DND-41 (cell line): ENCODE data around the gene CSNK1E.

Source experiments
- ATAC-seq: fragments of 200-7000 bp; cut with Tn5 transposase; 3 replicates; pipeline ENCODE4 v1.9.1; 2021; ENCODE audit warnings: low read depth; ENCODE audit not compliant: insufficient read depth
- DNase-seq: peaks from one replicate; pipeline ENCODE4 v3.0.0-alpha.2; 2020
- H2AFZ ChIP-seq: 2 replicates; pipeline ENCODE4 v1.6.0; 2012; ENCODE audit warnings: low read depth, low read length
- H3K27ac ChIP-seq: 2 replicates; pipeline ENCODE4 v1.5.1; 2012; ENCODE audit warnings: low read length, inconsistent platforms
- H3K27me3 ChIP-seq: fragments of 200-600 bp; sonication (generic); 2 replicates; pipeline ENCODE4 v1.6.0; 2012; ENCODE audit warnings: low read length, mild to moderate bottlenecking, inconsistent platforms; ENCODE audit not compliant: insufficient read depth, poor library complexity
- H3K36me3 ChIP-seq: 2 replicates; pipeline ENCODE4 v1.5.1; 2012; ENCODE audit warnings: low read length, inconsistent platforms; ENCODE audit not compliant: insufficient read depth
- H3K4me1 ChIP-seq: 2 replicates; pipeline ENCODE4 v1.5.1; 2012; ENCODE audit warnings: mild to moderate bottlenecking, low read length; ENCODE audit not compliant: insufficient read depth
- H3K4me2 ChIP-seq: 2 replicates; pipeline ENCODE4 v1.6.0; 2012; ENCODE audit warnings: mild to moderate bottlenecking, moderate library complexity, low read length, inconsistent platforms; ENCODE audit not compliant: insufficient read depth
- H3K4me3 ChIP-seq, 2 experiments: fragments of 200-600 bp in 1 of 2; shearing (Covaris generic) in 1 of 2; 2 replicates each; pipeline ENCODE4 v1.5.1; 2012 to 2016; ENCODE audit warnings: inconsistent platforms in 2 of 2, low read length in 2 of 2, mild to moderate bottlenecking in 2 of 2, low read depth in 1 of 2, moderate library complexity in 1 of 2
- H3K79me2 ChIP-seq: 2 replicates; pipeline ENCODE4 v1.6.0; 2012; ENCODE audit warnings: low read length, inconsistent platforms; ENCODE audit not compliant: insufficient read depth
- H3K9ac ChIP-seq: 2 replicates; pipeline ENCODE4 v1.6.0; 2012; ENCODE audit warnings: low read depth, mild to moderate bottlenecking, inconsistent platforms, low read length, moderate library complexity
- H3K9me3 ChIP-seq: 2 replicates; pipeline ENCODE4 v1.5.1; 2012; ENCODE audit warnings: low read length, moderate library complexity, mild to moderate bottlenecking, inconsistent platforms; ENCODE audit not compliant: insufficient read depth, severe bottlenecking
- H4K20me1 ChIP-seq: 2 replicates; pipeline ENCODE4 v1.6.0; 2012; ENCODE audit warnings: low read length; ENCODE audit not compliant: insufficient read depth
- CTCF ChIP-seq: IDR thresholded peaks from 2 replicates; pipeline ENCODE4 v1.5.1; 2012; ENCODE audit warnings: borderline replicate concordance, low read length, moderate library complexity, mild to moderate bottlenecking; ENCODE audit not compliant: poor library complexity, severe bottlenecking; ENCODE audit errors: extremely low read depth
- EZH2 ChIP-seq: IDR thresholded peaks from 3 replicates; pipeline ENCODE4 v1.6.1; 2012; ENCODE audit warnings: borderline replicate concordance, low read depth, mild to moderate bottlenecking, moderate library complexity, low read length, inconsistent platforms; ENCODE audit not compliant: severe bottlenecking

Gene CSNK1E

GRCh38 chr22:38299770-38300102 is 17.5 kb downstream of the CSNK1E start:
- H3K4me2 ChIP-seq = no peak overlapping the region
- H2AFZ ChIP-seq = no peak overlapping the region
- no peak overlapping the region for H3K9ac ChIP-seq
- no peaks in the 10 kb centered on the region for H3K27me3 ChIP-seq
- ATAC-seq (no peak), DNase-seq (no peak)
- TF ChIP-seq EZH2 (no peak), CTCF (no peak)
- H3K79me2 ChIP-seq = peaks cover 20% of the 10 kb centered on the region
- no peaks in the 10 kb centered on the region for H3K9me3 ChIP-seq
- peaks cover 69% of the 10 kb centered on the region for H4K20me1 ChIP-seq
- peaks cover 99% of the 10 kb centered on the region for H3K36me3 ChIP-seq
- no peak overlapping the region for H3K4me3 ChIP-seq
- no peaks in the 10 kb centered on the region for H3K4me1 ChIP-seq
- no peak overlapping the region for H3K27ac ChIP-seq

- H3K27me3 ChIP-seq = no peaks in the 10 kb centered on the region
- peaks cover 56% of the 10 kb centered on the region for H4K20me1 ChIP-seq
- no peak overlapping the region for H2AFZ ChIP-seq
- H3K9ac ChIP-seq = no peak overlapping the region
- ATAC-seq (0 out of 3 replicates have a peak, but pooled peaks have one; percentile 54), DNase-seq (peak; percentile 25)
- H3K9me3 ChIP-seq = no peaks in the 10 kb centered on the region
- peaks cover 99% of the 10 kb centered on the region for H3K36me3 ChIP-seq
- no peak overlapping the region for H3K4me3 ChIP-seq
- H3K27ac ChIP-seq = no peak overlapping the region
- peaks cover 7% of the 10 kb centered on the region for H3K79me2 ChIP-seq
- TF ChIP-seq EZH2 (no peak), CTCF (peak; percentile 67)
- no peaks in the 10 kb centered on the region for H3K4me1 ChIP-seq
- no peak overlapping the region for H3K4me2 ChIP-seq
These were observed 18.8 kb downstream of the CSNK1E start for GRCh38 chr22:38298312-38299005.

- Histone ChIP-seq H3K4me2 (no peak overlapping the region), H3K9me3 (no peaks in the 10 kb centered on the region), H3K9ac (no peak overlapping the region), H3K4me1 (no peaks in the 10 kb centered on the region), H3K4me3 (no peak overlapping the region), H2AFZ (no peak overlapping the region), H4K20me1 (peaks cover 41% of the 10 kb centered on the region), H3K79me2 (no peaks in the 10 kb centered on the region), H3K36me3 (peaks cover 96% of the 10 kb centered on the region), H3K27ac (no peak overlapping the region), H3K27me3 (no peaks in the 10 kb centered on the region)
- DNase-seq (no peak), ATAC-seq (no peak)
- TF ChIP-seq CTCF (no peak), EZH2 (no peak)
These were observed 20.9 kb downstream of the CSNK1E start for GRCh38 chr22:38296372-38296771.
